IMR-90 (cell line): ENCODE results near the gene SLC38A6. TPM values are rescaled to one million over a fixed set of nuclear protein-coding genes. Genes with fewer than 3 reads are reported as not detected.

ENCODE experiments used
- ATAC-seq: fragments of 200-7000 bp; cut with Tn5 transposase; 2 replicates; pipeline ENCODE4 v1.9.1; 2020; ENCODE audit warnings: low read depth, mild to moderate bottlenecking, moderate library complexity
- BruUV-seq: library from RNA; stranded (reverse); fragments of 400-500 nt; replicated peaks from 2 replicates; lab custom pipeline; 2021; lab: Mats Ljungman, UMichigan
- CTCF ChIA-PET: fragments of 300-600 bp; formaldehyde crosslinking; extraction: SDS; loops from one replicate; lab custom pipeline; 2021; ENCODE audit warnings: antibody characterized with exemption; lab: Yijun Ruan, JAX
- POLR2A ChIA-PET: fragments of 300-600 bp; sonication (Branson Sonifier 250); formaldehyde crosslinking; loops from one replicate; lab custom pipeline; 2022; ENCODE audit warnings: antibody characterized with exemption; ENCODE audit not compliant: unreplicated experiment; lab: Charles Lee
- DNase-seq: peaks from one replicate; pipeline ENCODE4 v3.0.0; 2013
- H2AFZ ChIP-seq: replicated peaks from 2 replicates; pipeline ENCODE3; 2013; ENCODE audit warnings: low read length, mild to moderate bottlenecking; ENCODE audit not compliant: poor library complexity
- H2AK5ac ChIP-seq: 2 replicates; pipeline ENCODE4 v1.6.1; 2013; ENCODE audit warnings: low read depth, low read length, inconsistent platforms
- H2AK9ac ChIP-seq: replicated peaks from 2 replicates; pipeline ENCODE3; 2013; ENCODE audit warnings: mild to moderate bottlenecking, low read depth, low read length, moderate library complexity; ENCODE audit not compliant: poor library complexity
- H2BK120ac ChIP-seq: 2 replicates; pipeline ENCODE4 v1.6.1; 2013; ENCODE audit warnings: low read depth, low read length, inconsistent platforms
- H2BK15ac ChIP-seq: 3 replicates; pipeline ENCODE4 v1.6.1; 2013; ENCODE audit warnings: low read depth, low read length, inconsistent platforms
- H2BK20ac ChIP-seq: 2 replicates; pipeline ENCODE4 v1.6.1; 2013; ENCODE audit warnings: low read depth, mild to moderate bottlenecking, inconsistent platforms, low read length, moderate library complexity
- H2BK5ac ChIP-seq: 2 replicates; pipeline ENCODE4 v1.6.1; 2013; ENCODE audit warnings: mild to moderate bottlenecking, low read depth, low read length, inconsistent platforms; ENCODE audit not compliant: poor library complexity, severe bottlenecking
- H3K14ac ChIP-seq: replicated peaks from 2 replicates; pipeline ENCODE4 v1.6.1; 2013; ENCODE audit warnings: low read depth, low read length, inconsistent platforms
- H3K18ac ChIP-seq: 2 replicates; pipeline ENCODE4 v1.6.1; 2013; ENCODE audit warnings: low read depth, low read length, control low read depth
- H3K23ac ChIP-seq: 2 replicates; pipeline ENCODE4 v1.6.1; 2013; ENCODE audit warnings: low read depth, low read length, inconsistent platforms
- H3K27ac ChIP-seq: 2 replicates; pipeline ENCODE4 v1.5.1; 2013; ENCODE audit warnings: mild to moderate bottlenecking, control low read depth, low read length; ENCODE audit not compliant: insufficient read depth
- H3K27me3 ChIP-seq: 2 replicates; pipeline ENCODE4 v1.6.1; 2013; ENCODE audit warnings: low read length; ENCODE audit not compliant: control insufficient read depth, insufficient read depth
- H3K36me3 ChIP-seq: 2 replicates; pipeline ENCODE4 v1.6.1; 2013; ENCODE audit warnings: low read length, mixed read lengths; ENCODE audit not compliant: control insufficient read depth, insufficient read depth
- H3K4ac ChIP-seq: 2 replicates; pipeline ENCODE4 v1.6.1; 2013; ENCODE audit warnings: low read depth, low read length, inconsistent platforms
- H3K4me1 ChIP-seq: 2 replicates; pipeline ENCODE4 v1.6.1; 2013; ENCODE audit warnings: low read length, mixed read lengths; ENCODE audit not compliant: control insufficient read depth, insufficient read depth
- H3K4me2 ChIP-seq: 2 replicates; pipeline ENCODE4 v1.6.1; 2013; ENCODE audit warnings: low read depth, mild to moderate bottlenecking, control low read depth, low read length, moderate library complexity
- H3K4me3 ChIP-seq: 2 replicates; pipeline ENCODE4 v1.5.1; 2013; ENCODE audit warnings: low read depth, mild to moderate bottlenecking, control low read depth, low read length, moderate library complexity; ENCODE audit not compliant: insufficient read depth
- H3K56ac ChIP-seq: 2 replicates; pipeline ENCODE4 v1.6.1; 2013; ENCODE audit warnings: low read length, inconsistent platforms; ENCODE audit not compliant: insufficient read depth; ENCODE audit errors: extremely low read depth
- H3K79me1 ChIP-seq, 2 experiments: 2 replicates each; pipeline ENCODE4 v1.6.1; 2013; ENCODE audit warnings: low read length in 2 of 2, inconsistent platforms in 1 of 2, low read depth in 1 of 2
- H3K9ac ChIP-seq: 2 replicates; pipeline ENCODE4 v1.6.1; 2013; ENCODE audit warnings: low read depth, low read length, control low read depth
- H3K9me1 ChIP-seq: 2 replicates; pipeline ENCODE4 v1.6.1; 2013; ENCODE audit warnings: low read length, inconsistent platforms; ENCODE audit not compliant: insufficient read depth
- H3K9me3 ChIP-seq: 2 replicates; pipeline ENCODE4 v1.6.1; 2013; ENCODE audit warnings: low read length; ENCODE audit not compliant: control insufficient read depth, insufficient read depth
- H4K20me1 ChIP-seq: 2 replicates; pipeline ENCODE4 v1.6.1; 2013; ENCODE audit warnings: low read length, inconsistent platforms; ENCODE audit not compliant: insufficient read depth
- H4K5ac ChIP-seq: 2 replicates; pipeline ENCODE4 v1.6.1; 2013; ENCODE audit warnings: mild to moderate bottlenecking, low read depth, low read length, control low read depth
- H4K8ac ChIP-seq, 2 experiments: 2 replicates each; pipeline ENCODE4 v1.6.1; 2013; ENCODE audit warnings: low read depth in 2 of 2, low read length in 2 of 2, control low read depth in 1 of 2, inconsistent platforms in 1 of 2
- H4K91ac ChIP-seq: 2 replicates; pipeline ENCODE4 v1.6.1; 2013; ENCODE audit warnings: low read depth, low read length, inconsistent platforms; ENCODE audit not compliant: insufficient read depth
- NFE2L2 ChIP-seq: fragments of 150-350 bp; IDR thresholded peaks from 2 replicates; pipeline ENCODE4 v1.6.1; 2016; ENCODE audit warnings: low read depth, mild to moderate bottlenecking, low read length
- WGBS, 2 experiments: methylation state at CpG; one replicate each; pipeline versions ENCODE4 v1.1.5 to v1.1.7; 2013; ENCODE audit warnings: missing lambda C conversion rate in 2 of 2; ENCODE audit not compliant: insufficient read length in 1 of 2; ENCODE audit errors: extremely low coverage in 2 of 2; 5-methylcytosine and 5-hydroxymethylcytosine counted together
- dilution Hi-C: fragments of 300-500 bp; cut with HindIII; formaldehyde crosslinking; loops from one replicate; pipeline ENCODE4 v1.14.3; 2018; ENCODE audit warnings: low sequenced_read_pairs; ENCODE audit not compliant: unreplicated experiment
- in situ Hi-C: fragments of 300-500 bp; cut with MboI; formaldehyde crosslinking; loops from 3 replicates; pipeline ENCODE4 v1.14.3; 2019; ENCODE audit warnings: low sequenced_read_pairs, inconsistent platforms, mixed read lengths
- intact Hi-C: fragments of 100-400 bp; cut with micrococcal nuclease; formaldehyde crosslinking; loops from 2 replicates; pipeline ENCODE4 v1.10.0; 2022
- polyA plus RNA-seq, 3 experiments: library from polyadenylated mRNA; depleted of rRNA; stranded (reverse); fragments of >200 nt; gene quantifications; 2 replicates each; pipeline ENCODE4 v1.2.3, GENCODE V29; 2012; ENCODE audit warnings: low replicate concordance in 1 of 3
- total RNA-seq: library from RNA; depleted of rRNA; stranded (reverse); fragments of >200 nt; gene quantifications from 2 replicates; pipeline ENCODE4 v1.2.3, GENCODE V29; 2012

Gene SLC38A6
- total and polyA plus RNA-seq, 2 of the 4 experiments (the other 2 are of a cell fraction): 15.5 to 18.3 TPM

DNA sequence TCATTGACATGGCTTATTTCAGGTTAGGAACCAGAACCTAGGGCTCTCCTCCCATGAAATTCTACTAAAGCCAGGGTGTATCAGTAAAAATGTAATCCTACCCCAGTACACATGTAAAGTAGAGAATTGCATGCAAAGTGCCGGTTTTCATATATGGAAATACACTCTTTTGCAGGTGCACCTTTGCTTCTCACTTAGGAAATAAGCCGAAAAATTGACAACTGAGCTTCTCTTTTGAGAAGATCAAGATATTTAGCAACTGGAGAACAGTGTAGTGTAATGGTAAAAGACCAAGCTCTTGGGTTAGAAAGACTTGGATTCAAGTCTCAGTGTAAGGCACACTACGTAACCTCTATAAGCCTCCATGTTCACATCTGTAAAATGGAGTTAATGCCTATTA is 82.4 kb downstream of the SLC38A6 start:
- Histone ChIP-seq H4K5ac (no peak overlapping the region), H4K91ac (no peak overlapping the region), H2BK120ac (no peak overlapping the region), H2AK5ac (no peak overlapping the region), H2AK9ac (no peak overlapping the region), H3K36me3 (no peaks in the 10 kb centered on the region), H3K18ac (no peak overlapping the region), H3K9ac (no peak overlapping the region), H3K79me1 (peaks cover 0 to 3% of the 10 kb centered on the region in 2 experiments; a peak in 2 of 4 replicates), H4K8ac (no peak overlapping the region), H3K56ac (no peak overlapping the region; the same call in 1 of the 2 replicates), H3K9me3 (no peaks in the 10 kb centered on the region), H2AFZ (no peak overlapping the region), H3K4me2 (no peak overlapping the region), H3K27ac (no peak overlapping the region), H3K4ac (no peak overlapping the region), H3K9me1 (no peaks in the 10 kb centered on the region; the same call in none of the 2 replicates), H2BK20ac (no peak overlapping the region), H4K20me1 (no peaks in the 10 kb centered on the region), H3K27me3 (no peaks in the 10 kb centered on the region), H3K14ac (no peak overlapping the region), H3K4me3 (no peak overlapping the region), H3K4me1 (no peaks in the 10 kb centered on the region), H3K23ac (no peak overlapping the region), H2BK5ac (no peak overlapping the region), H2BK15ac (no peak overlapping the region)
- intact Hi-C loops: no loop called here
- ChIA-PET POLR2A (no interaction called here), CTCF (no interaction called here)
- no peak for TF ChIP-seq NFE2L2
- ATAC-seq (no peak), DNase-seq (no peak)
- dilution Hi-C loops: no loop called here
- in situ Hi-C loops: no loop called here
- TSS peak; percentile 7 for BruUV-seq
- WGBS, 2 experiments: no CpG with 5 or more reads among the region's 3 CpGs
